PC-9 (cell line): ENCODE data around the gene MRPL48.

Experiments used
- EZH2 ChIP-seq: fragments of 200-600 bp; sonication (generic); IDR thresholded peaks from 2 replicates; pipeline ENCODE4 v1.8.0; 2017; ENCODE audit warnings: antibody characterized with exemption, low read depth
- TF ChIP-seq, protein P1 (sequence below): fragments of 200-600 bp; sonication (generic); conservative IDR thresholded peaks from 2 replicates; pipeline ENCODE4 v1.6.1; 2017; ENCODE audit warnings: mixed run types, antibody characterized with exemption, mild to moderate bottlenecking, moderate library complexity

DNA sequence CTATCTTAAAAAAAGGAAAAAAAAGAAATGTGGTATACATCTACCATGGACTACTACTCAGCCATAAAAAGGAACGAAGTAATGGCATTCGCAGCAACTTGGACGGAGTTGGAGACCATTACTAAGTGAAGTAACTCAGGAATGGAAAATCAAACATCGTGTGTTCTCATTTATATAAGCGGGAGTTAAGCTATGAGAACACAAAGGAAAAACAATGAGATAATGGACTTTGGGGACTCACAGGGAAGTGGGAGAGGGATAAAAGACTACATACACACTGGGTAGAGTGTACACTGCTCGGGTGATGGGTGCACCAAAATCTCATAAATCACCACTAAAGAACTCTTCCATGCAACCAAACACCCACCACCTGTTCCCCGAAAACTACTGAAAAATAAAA, 38.6 kb upstream of the MRPL48 start:
- TF ChIP-seq, protein P1, sequence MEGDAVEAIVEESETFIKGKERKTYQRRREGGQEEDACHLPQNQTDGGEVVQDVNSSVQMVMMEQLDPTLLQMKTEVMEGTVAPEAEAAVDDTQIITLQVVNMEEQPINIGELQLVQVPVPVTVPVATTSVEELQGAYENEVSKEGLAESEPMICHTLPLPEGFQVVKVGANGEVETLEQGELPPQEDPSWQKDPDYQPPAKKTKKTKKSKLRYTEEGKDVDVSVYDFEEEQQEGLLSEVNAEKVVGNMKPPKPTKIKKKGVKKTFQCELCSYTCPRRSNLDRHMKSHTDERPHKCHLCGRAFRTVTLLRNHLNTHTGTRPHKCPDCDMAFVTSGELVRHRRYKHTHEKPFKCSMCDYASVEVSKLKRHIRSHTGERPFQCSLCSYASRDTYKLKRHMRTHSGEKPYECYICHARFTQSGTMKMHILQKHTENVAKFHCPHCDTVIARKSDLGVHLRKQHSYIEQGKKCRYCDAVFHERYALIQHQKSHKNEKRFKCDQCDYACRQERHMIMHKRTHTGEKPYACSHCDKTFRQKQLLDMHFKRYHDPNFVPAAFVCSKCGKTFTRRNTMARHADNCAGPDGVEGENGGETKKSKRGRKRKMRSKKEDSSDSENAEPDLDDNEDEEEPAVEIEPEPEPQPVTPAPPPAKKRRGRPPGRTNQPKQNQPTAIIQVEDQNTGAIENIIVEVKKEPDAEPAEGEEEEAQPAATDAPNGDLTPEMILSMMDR, result no peak
- TF ChIP-seq EZH2, result no peak
